ENCODE measurements around the gene BRPF3. TPM values are rescaled to one million over a fixed set of nuclear protein-coding genes. Genes with fewer than 3 reads are reported as not detected.

Gene BRPF3
- total and polyA plus RNA-seq, 4 donors, result 7.5 to 20.0 (median 13.7) TPM

GRCh38 chr6:36180126-36180525 lies 16.4 kb upstream of the BRPF3 start:
- no peaks in the 10 kb centered on the region for H3K36me3 ChIP-seq (ENCODE audit: control insufficient read depth in 4 of 4, insufficient read depth in 3 of 4, low read depth in 1 of 4, low read length in 3 of 4)
- WGBS, result 98% methylated on average over 1 of the region's 1 CpG
- DNase-seq (ENCODE audit: low spot score), result no peak
- no peak for TF ChIP-seq MAX (IDR thresholded peaks at IDR 0.05)
- no peak for TF ChIP-seq ZBTB33 (IDR thresholded peaks at IDR 0.05)
- TF ChIP-seq ATF3 (IDR thresholded peaks at IDR 0.05), result no peak
- no peak for TF ChIP-seq HNF4G (IDR thresholded peaks at IDR 0.05)
- no peak for TF ChIP-seq RXRA (IDR thresholded peaks at IDR 0.05)
- TF ChIP-seq HNF4A (conservative IDR thresholded peaks at IDR 0.05), result no peak
- TF ChIP-seq REST (IDR thresholded peaks at IDR 0.05), result no peak
- TF ChIP-seq GABPA (IDR thresholded peaks at IDR 0.05 in 1 of 2, conservative IDR thresholded peaks at IDR 0.05 in 1 of 2), result no peak
- TF ChIP-seq FOXA1 (IDR thresholded peaks at IDR 0.05), result no peak
- H3K27ac ChIP-seq (ENCODE audit: low read depth in 1 of 2, low read length in 2 of 2), result no peak overlapping the region
- H3K4me1 ChIP-seq (ENCODE audit: control insufficient read depth in 4 of 4, insufficient read depth in 4 of 4, low read length in 3 of 4), result no peaks in the 10 kb centered on the region
- H3K27me3 ChIP-seq (ENCODE audit: control insufficient read depth in 4 of 4, insufficient read depth in 4 of 4, low read length in 3 of 4), result no peaks in the 10 kb centered on the region
- H3K4me3 ChIP-seq (ENCODE audit: low read depth in 1 of 3, low read length in 3 of 3), result no peak overlapping the region
- no peak overlapping the region for H3K9ac ChIP-seq (ENCODE audit: low read depth in 1 of 2, low read length in 2 of 2)
- H3K9me3 ChIP-seq (ENCODE audit: control insufficient read depth in 4 of 4, low read length in 3 of 4), result no peaks in the 10 kb centered on the region

GRCh38 chr6:36184311-36184710 lies 12.2 kb upstream of the BRPF3 start:
- Histone ChIP-seq H3K27me3 (ENCODE audit: control insufficient read depth in 4 of 4, insufficient read depth in 4 of 4, low read length in 3 of 4) (no peaks in the 10 kb centered on the region), H3K36me3 (ENCODE audit: control insufficient read depth in 4 of 4, insufficient read depth in 3 of 4, low read depth in 1 of 4, low read length in 3 of 4) (no peaks in the 10 kb centered on the region), H3K9me3 (ENCODE audit: control insufficient read depth in 4 of 4, low read length in 3 of 4) (no peaks in the 10 kb centered on the region), H3K9ac (ENCODE audit: low read depth in 1 of 2, low read length in 2 of 2) (no peak overlapping the region), H3K4me1 (ENCODE audit: control insufficient read depth in 4 of 4, insufficient read depth in 4 of 4, low read length in 3 of 4) (no peaks in the 10 kb centered on the region), H3K27ac (ENCODE audit: low read depth in 1 of 2, low read length in 2 of 2) (no peak overlapping the region), H3K4me3 (ENCODE audit: low read depth in 1 of 3, low read length in 3 of 3) (no peak overlapping the region)
- TF ChIP-seq MAX (IDR thresholded peaks at IDR 0.05) (no peak), EGR1 (IDR thresholded peaks at IDR 0.05; ENCODE audit: low read depth in 2 of 2) (no peak), GABPA (IDR thresholded peaks at IDR 0.05 in 1 of 2, conservative IDR thresholded peaks at IDR 0.05 in 1 of 2) (no peak), FOXA2 (IDR thresholded peaks at IDR 0.05) (no peak), SP1 (IDR thresholded peaks at IDR 0.05) (no peak), FOXA1 (IDR thresholded peaks at IDR 0.05) (no peak), JUND (IDR thresholded peaks at IDR 0.05) (no peak), TAF1 (conservative IDR thresholded peaks at IDR 0.05) (no peak)
- no peak for DNase-seq (ENCODE audit: low spot score)
